GM19351 (cell line): ENCODE data around the gene TINAG.
A peak's percentile ranks its signal among the peaks of the same experiment; 100 is the strongest.

Experiments
- ATAC-seq: cut with Tn5 transposase; IDR thresholded peaks from one replicate; pipeline ENCODE4 v1.9.1; 2021; ENCODE audit warnings: mild to moderate bottlenecking, moderate library complexity; ENCODE audit not compliant: unreplicated experiment

Gene TINAG

DNA sequence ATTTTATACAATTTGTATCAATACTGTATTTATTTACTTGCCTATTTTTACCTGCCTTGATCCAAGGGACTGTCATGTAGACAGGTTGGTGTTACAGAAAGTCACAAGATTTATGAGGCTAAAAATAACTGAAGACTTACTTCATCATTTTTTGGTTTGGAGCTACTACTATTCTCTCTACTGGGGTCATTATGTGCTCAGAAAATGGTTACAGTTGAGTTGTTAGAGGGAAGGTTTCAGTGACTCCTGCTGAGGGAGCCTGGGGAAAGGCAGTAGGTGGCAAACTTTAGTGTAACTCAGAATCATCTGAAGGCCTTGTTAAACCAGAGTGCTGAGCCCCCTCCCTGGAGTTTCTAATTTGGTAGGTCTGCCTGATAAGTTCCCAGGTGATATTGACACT lies 118.8 kb downstream of the TINAG start:
- peak; percentile 30 for ATAC-seq

DNA sequence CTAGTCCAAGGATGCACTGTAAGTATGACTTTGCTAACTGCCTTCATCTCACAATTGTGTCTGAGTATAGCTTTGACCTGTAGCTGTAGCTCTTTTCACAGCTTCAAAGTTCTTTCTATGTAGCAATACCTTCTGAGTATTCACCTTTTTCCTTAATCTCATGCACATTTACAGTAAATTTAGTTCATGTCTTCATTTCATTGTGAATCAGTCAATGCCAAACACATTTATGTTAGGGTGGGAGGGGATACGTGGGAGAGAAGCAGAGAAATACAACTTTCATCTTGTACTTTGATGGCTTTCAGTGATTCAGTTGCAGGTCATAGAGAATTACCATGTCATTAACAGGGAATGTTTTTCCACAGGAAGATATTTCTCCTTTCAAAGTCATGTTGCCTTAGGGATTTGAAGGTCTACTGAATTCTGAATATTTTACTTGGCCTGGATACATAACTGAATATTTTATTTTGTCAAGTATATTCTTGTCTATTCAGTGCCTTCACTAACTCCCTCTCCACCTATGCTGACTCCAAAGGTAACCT lies 119.2 kb downstream of the TINAG start:
- no peak for ATAC-seq

DNA sequence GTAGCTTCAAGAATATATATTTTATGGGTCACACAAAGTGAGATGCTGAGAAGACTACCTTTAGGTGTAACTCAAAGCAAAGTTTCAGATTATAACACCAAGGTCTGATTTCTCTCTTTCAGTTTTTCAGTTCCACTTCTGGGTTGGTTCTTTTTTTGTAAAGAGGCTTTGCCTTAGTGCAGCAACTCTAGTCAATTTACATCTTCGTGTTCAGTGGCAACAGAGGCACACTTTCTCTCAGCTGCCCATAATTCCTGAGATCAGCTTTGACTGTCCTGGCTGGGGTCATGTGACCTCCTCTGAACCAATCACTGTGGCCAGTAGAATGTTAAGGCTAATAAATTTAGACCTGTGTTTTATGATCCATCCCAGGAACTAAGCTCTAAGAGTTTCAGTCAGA lies 120.2 kb downstream of the TINAG start:
- ATAC-seq = peak; percentile 84

GRCh38 chr6:54431466-54431865 lies 123.2 kb downstream of the TINAG start:
- ATAC-seq = no peak
